Choroid plexus epithelial cell (primary cell): Measurements from ENCODE around the gene TP53I11.

Experiments used
- DNase-seq: peaks from one replicate; pipeline ENCODE4 v3.0.0-alpha.2; 2010; ENCODE audit warnings: low read depth
- H3K4me3 ChIP-seq: 2 replicates; pipeline ENCODE4 v1.5.1; 2011; ENCODE audit warnings: low read depth, mild to moderate bottlenecking, control low read depth, low read length, moderate library complexity
- TF ChIP-seq, protein P1 (sequence below): conservative IDR thresholded peaks from 2 replicates; pipeline ENCODE4 v1.5.1; 2011; ENCODE audit warnings: low read depth, mild to moderate bottlenecking, control low read depth, inconsistent platforms, low read length, moderate library complexity

Gene TP53I11

DNA sequence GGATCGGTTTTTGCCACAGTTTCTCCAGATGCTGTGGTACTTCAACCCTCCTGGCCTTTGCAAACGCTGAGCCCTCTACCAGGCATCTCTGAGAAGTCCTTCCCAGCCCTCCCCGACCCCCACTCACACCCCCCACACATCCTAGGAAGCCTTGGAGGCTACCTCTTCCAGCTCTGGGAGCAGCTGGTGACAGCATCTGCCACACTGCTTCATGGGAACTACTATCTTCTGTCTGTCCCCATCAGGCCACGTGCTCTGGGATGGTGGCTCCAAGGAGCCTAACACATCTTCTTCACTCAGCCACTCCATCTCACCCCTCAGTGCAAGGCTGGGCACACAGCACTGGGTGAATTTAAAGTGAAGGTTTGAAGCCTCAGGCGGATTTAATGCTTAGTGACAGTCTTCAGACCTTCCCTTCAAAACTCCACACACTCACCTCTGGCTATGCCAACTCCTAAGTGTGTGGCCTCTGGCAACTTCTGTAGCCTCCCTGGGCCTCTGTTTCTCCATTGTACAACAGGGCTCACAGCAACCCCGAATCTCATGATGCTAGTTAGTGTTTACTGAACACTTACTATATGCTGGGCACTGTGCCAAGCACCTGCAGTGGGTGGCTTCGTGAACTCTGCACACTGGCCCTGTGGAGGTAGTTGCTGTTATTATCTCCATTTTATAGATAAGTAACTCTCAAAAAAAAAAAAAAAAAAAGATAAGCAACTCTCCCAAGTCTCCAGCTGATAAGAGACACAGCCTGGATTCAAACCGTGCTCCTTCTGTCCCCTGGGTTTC, 7.3 kb upstream of the TP53I11 start:
- TF ChIP-seq, protein P1, sequence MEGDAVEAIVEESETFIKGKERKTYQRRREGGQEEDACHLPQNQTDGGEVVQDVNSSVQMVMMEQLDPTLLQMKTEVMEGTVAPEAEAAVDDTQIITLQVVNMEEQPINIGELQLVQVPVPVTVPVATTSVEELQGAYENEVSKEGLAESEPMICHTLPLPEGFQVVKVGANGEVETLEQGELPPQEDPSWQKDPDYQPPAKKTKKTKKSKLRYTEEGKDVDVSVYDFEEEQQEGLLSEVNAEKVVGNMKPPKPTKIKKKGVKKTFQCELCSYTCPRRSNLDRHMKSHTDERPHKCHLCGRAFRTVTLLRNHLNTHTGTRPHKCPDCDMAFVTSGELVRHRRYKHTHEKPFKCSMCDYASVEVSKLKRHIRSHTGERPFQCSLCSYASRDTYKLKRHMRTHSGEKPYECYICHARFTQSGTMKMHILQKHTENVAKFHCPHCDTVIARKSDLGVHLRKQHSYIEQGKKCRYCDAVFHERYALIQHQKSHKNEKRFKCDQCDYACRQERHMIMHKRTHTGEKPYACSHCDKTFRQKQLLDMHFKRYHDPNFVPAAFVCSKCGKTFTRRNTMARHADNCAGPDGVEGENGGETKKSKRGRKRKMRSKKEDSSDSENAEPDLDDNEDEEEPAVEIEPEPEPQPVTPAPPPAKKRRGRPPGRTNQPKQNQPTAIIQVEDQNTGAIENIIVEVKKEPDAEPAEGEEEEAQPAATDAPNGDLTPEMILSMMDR, result no peak
- DNase-seq, result no peak
- no peak overlapping the region for H3K4me3 ChIP-seq

DNA sequence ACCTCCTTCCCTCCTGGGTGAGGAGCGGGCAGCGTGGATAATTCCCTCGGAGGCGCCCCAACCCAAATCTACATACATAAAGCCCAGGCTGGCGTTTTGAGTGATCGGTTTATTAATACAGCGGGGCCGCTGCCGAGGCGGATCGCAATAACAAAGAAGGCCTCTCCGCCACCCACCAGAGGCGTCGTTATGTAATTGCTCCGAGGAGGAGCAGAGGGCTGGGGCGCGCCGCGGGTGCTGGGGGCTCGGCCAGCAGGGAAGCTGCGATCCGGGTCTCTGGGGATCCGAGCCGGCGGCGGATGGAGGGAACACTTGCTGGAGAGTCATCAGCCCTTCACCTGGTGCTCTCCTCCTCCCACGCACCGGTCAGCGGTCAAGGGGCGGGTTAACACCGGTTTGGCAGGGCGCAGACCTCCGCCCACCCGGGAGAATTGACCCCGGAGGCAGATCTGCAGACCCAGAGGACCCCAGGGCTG, 6.4 kb upstream of the TP53I11 start:
- TF ChIP-seq, protein P1, result no peak

DNA sequence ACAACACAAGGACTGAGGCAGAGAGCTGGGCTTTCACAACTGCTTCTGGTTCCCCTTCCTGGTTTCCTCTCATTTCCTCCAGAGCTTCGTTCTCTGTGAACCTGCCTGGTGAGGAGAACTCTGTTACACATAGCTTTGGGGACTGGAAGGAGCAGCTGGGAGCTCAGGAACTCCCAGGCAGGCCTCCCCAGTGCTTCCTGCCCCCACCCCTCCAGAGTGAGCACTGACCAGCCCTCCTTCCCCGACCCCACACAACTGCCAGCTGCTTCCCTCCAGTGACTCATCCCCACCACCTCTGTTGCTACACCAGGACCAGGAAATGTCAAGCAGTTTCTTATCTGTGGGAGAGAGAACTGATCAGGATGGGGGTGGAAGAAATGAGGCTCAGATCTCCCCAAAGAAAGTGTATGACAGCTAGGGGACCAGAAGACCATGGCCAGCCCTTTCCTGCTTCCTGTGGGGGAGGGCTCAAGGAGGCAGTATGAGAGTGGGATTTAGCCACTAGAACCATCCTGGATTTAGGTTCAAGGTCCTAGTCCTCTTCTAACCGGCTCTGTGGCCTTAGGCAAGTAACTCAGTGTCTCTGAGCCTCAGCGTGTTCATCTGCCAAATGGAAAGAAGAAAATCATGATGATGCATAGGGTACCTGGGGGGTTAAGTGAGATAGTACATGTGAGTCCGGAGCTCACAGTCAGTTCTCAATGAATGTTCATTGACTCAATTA, 4.5 kb upstream of the TP53I11 start:
- no peak overlapping the region for H3K4me3 ChIP-seq
- TF ChIP-seq, protein P1, result no peak
- peak; percentile 82 for DNase-seq

More for the DNA sequence above, 6.4 kb upstream of the TP53I11 start:
- no peak overlapping the region for H3K4me3 ChIP-seq
- no peak for DNase-seq

DNA sequence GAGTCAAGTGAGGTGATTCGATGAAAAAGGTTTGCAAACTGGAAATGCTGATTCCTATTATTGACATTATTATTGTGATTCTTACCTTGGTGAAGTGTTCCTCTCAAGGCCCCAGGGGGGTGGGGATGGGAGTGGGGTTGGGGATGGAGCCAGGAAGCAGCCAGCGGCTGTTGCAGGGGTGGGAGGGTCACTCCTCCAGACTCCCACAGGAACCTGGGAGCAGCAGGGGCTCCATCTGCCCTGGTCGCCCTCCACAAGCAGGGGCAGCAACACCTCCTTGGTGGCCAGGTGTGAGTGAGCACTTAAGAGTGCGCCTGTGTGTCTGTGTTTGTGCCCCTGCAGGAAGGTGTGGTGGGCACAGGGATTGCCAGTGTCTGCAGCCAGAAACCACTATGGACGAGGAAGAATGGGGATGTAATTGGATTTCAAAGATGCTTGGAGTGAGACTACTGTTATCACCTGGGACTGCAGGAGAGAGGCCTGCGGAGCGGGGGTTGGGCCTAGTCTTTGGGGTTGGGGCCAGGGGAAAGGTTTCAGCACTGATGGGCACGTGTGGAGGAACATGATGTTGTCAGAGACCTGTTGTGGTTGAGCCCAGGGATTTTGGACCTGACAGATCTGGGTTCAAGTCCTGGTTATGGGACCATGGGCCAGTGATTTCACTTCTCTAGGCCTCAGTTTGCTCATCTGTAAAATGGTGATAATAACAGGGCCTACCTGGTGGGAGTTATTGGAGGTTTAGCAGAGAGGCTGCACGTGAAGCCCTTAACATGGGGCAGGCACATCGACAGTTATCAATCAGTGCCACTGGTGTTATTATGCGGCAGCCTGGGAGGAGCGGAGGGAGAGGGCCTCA, 3.6 kb upstream of the TP53I11 start:
- TF ChIP-seq, protein P1, result no peak
- DNase-seq, result no peak
- no peak overlapping the region for H3K4me3 ChIP-seq

DNA sequence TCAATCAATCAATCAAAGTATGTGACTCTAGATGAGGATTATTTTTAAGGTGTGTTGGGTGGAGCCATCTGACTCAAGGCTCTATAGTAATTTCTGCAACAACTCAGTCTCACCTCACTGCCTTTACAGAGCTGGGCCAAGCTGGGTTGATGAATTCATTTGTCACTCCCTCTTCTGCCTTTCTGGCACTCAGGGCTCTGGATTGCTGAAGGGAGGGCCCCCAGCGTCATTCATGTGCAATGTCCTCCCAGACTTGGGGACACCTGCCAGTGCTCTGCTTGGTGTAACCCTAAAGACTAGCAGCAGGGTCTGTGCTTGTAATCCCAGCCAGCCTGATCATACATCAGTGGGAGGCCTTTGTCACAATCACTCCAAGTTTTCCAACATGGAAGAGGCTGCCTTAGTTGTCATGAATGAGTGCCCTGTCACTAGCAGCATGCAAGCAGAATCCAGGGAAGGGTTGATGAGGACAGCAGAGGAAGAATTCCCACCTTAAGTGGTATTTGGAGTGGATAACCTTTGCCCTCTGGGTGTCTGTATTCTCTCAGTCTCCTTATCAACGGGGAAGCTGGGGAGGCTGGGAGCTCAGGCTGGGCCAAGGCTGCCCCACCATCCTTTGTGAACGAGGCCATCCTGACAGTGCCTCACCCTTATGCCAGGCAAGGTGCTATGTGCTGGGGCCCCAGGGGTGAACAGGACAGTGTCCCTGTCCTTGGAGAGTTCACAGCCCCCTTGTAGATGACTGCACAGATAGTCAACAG, 2.0 kb upstream of the TP53I11 start:
- no peak for DNase-seq
- TF ChIP-seq, protein P1, result no peak
- no peak overlapping the region for H3K4me3 ChIP-seq

DNA sequence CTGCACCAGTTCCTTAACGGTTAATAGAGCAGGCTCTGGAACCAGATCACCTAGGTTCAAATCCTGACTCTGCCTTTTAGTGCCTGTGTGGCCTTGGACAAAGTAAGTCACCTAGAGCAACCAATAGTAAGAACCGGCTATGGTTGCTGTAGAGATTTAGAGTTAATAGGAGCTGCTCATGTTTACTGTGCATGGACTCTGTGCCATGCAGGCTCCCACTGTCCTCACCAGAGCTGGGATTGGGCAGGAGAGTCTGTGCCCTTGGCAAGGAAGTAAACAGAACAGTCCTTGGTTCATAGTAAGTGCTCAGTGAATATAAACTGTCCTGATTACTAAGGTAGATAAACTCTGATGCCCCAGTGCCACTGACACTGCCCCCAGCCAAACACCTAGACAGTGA, 1.4 kb upstream of the TP53I11 start:
- TF ChIP-seq, protein P1, result no peak
- DNase-seq, result no peak
- no peak overlapping the region for H3K4me3 ChIP-seq
